ENCODE measurements around the gene PROCA1. TPM values are rescaled to one million over a fixed set of nuclear protein-coding genes. Genes with fewer than 3 reads are reported as not detected.
A peak's percentile ranks its signal among the peaks of the same experiment; 100 is the strongest.

Gene PROCA1, protein sequence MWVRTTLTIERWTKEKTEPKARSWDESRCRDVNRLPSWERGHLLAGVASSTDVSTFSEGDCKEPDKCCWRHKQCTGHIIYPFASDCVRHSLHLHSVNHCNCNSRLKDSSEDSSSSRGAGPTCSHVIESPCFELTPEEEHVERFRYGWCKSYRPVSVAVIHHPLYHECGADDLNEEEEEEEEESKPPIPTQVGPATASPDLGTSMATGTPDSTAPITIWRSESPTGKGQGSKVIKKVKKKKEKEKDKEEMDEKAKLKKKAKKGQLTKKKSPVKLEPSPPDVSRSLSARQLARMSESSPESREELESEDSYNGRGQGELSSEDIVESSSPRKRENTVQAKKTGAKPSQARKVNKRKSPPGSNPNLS
- total RNA-seq (3.4 TPM), polyA plus RNA-seq (ENCODE audit: insufficient read depth, low read depth, low replicate concordance) (3.5 TPM)
- long read RNA-seq, donor 1, result 0 reads
- long read RNA-seq, donor 2, partial matches to known transcripts, result 0 of 2 reads
- long read RNA-seq, donor 2, other reads (novel, unspliced or antisense), result 0 of 2 reads
- long read RNA-seq, donor 3, partial matches to known transcripts, result 3,385 of 3,544 reads
- long read RNA-seq, donor 3, other reads (novel, unspliced or antisense), result 159 of 3,544 reads
- long read RNA-seq, donor 4, partial matches to known transcripts, result 2,296 of 2,400 reads
- long read RNA-seq, donor 4, other reads (novel, unspliced or antisense), result 104 of 2,400 reads
- long read RNA-seq, donor 5, result 0 reads
- long read RNA-seq, donor 6, result 0 reads
- long read RNA-seq, donor 7, result 0 reads
- long read RNA-seq, donor 8, partial matches to known transcripts, result 0 of 1 reads
- long read RNA-seq, donor 8, other reads (novel, unspliced or antisense), result 0 of 1 reads
- long read RNA-seq, donor 9, partial matches to known transcripts, result 2,252 of 2,334 reads
- long read RNA-seq, donor 9, other reads (novel, unspliced or antisense), result 82 of 2,334 reads
- long read RNA-seq, donor 10, partial matches to known transcripts, result 0 of 2 reads
- long read RNA-seq, donor 10, other reads (novel, unspliced or antisense), result 0 of 2 reads

DNA sequence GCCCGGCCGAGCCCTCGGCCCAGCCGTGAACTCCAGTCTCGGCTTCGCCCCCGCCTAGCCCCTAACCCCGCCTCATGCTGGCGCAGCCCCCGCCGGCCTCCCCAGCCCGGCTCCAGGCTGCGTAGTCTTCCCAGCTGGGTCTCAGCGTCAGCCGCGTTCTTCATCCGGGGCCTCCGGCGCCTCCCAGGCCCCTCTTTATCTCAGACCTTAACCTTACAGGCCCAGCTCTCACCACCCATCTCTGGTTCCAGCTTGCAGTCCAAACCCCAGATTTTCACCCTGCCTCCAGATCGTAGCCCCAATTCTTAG lies at the start of gene PROCA1:
TSS of gene PROCA1 (minus strand) at position 166 of the 309 bp plus-strand sequence. CDS start 228 bp downstream, outside the sequence.
- Histone ChIP-seq H3K4me3 (ENCODE audit: low read length in 3 of 3) (peak within 1 kb of the TSS; percentile 47 to 78 (median 73)), H3K9me3 (ENCODE audit: control insufficient read depth in 2 of 3, insufficient read depth in 1 of 3, low read length in 3 of 3) (no peaks in the 10 kb centered on the region), H3K36me3 (ENCODE audit: control insufficient read depth in 2 of 3, insufficient read depth in 3 of 3, low read length in 3 of 3) (peaks cover 0 to 15% (median 5%) of the 10 kb centered on the region in 3 donors), H3K9ac (ENCODE audit: low read length in 3 of 3) (peak within 1 kb of the TSS; percentile 64 to 86 (median 65)), H3K4me1 (ENCODE audit: control insufficient read depth in 2 of 3, insufficient read depth in 2 of 3, low read depth in 1 of 3, low read length in 3 of 3) (peaks cover 4 to 12% (median 6%) of the 10 kb centered on the region in 3 donors), H3K27me3 (ENCODE audit: control insufficient read depth, insufficient read depth, low read length) (no peaks in the 10 kb centered on the region), H3K27ac (ENCODE audit: low read depth in 2 of 2, low read length in 2 of 2) (peak within 1 kb of the TSS; percentile 89 to 93)
- intact Hi-C loops (cut with DNase I), result no loop called here
- TF ChIP-seq, protein P1, sequence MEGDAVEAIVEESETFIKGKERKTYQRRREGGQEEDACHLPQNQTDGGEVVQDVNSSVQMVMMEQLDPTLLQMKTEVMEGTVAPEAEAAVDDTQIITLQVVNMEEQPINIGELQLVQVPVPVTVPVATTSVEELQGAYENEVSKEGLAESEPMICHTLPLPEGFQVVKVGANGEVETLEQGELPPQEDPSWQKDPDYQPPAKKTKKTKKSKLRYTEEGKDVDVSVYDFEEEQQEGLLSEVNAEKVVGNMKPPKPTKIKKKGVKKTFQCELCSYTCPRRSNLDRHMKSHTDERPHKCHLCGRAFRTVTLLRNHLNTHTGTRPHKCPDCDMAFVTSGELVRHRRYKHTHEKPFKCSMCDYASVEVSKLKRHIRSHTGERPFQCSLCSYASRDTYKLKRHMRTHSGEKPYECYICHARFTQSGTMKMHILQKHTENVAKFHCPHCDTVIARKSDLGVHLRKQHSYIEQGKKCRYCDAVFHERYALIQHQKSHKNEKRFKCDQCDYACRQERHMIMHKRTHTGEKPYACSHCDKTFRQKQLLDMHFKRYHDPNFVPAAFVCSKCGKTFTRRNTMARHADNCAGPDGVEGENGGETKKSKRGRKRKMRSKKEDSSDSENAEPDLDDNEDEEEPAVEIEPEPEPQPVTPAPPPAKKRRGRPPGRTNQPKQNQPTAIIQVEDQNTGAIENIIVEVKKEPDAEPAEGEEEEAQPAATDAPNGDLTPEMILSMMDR (IDR thresholded peaks at IDR 0.05; ENCODE audit: borderline replicate concordance, extremely low read depth, insufficient read depth), result no peak
- peak in 1 of 5 donors; percentile 90 for DNase-seq
- FAIRE-seq, result no peak

DNA sequence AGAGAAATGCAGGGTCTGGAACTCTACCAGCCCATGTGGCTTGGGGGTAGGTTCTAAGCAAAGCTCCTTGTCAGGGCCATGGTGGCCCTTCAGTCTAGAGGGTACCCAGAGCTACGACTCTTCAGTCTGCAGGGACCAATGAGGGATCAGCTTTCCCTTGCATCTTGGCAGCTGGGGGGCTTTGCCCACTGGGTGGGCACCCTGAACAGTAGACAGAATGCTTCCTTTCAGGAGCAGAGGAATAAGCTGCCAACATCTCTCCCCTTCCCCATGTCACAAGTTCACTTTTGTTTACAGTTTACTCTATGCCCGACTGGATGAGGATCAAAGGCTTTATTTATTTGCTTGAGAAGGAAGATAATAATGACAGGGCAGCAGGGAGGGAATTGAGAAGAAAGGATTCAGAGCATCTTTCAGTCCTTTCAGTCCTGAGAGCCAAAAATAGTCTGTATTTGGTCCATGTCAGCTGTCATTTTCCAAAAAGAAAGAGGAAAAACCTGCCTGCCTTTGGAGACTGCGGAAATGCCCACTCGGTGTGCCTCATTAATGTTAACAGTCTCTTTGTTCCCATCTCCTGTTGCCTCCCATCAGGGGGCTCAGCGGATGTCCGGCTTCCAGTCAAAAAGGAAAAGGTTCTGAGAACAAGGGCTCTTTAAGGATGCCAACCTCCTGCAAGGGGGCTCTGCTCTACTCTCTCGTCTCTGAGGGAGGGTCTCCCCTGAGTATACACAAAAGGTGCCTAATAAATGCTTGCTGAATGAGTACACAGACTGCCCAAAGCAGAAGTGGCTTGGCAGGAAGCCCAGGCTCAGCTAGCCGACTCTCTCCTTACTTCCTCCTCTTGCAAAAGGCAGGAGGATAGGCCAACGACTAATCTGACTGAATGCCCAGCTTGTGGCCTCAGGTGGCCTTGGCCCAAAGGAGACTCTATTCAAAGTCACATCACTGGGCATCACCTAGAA lies 49.2 kb upstream of the PROCA1 start:
- TF ChIP-seq, protein P1 (IDR thresholded peaks at IDR 0.05; ENCODE audit: borderline replicate concordance, extremely low read depth, insufficient read depth), result no peak
- DNase-seq, result peak in 3 of 5 donors; percentile 33 to 78 (median 45)
- no peak overlapping the region for H3K9ac ChIP-seq (ENCODE audit: low read length in 3 of 3)

DNA sequence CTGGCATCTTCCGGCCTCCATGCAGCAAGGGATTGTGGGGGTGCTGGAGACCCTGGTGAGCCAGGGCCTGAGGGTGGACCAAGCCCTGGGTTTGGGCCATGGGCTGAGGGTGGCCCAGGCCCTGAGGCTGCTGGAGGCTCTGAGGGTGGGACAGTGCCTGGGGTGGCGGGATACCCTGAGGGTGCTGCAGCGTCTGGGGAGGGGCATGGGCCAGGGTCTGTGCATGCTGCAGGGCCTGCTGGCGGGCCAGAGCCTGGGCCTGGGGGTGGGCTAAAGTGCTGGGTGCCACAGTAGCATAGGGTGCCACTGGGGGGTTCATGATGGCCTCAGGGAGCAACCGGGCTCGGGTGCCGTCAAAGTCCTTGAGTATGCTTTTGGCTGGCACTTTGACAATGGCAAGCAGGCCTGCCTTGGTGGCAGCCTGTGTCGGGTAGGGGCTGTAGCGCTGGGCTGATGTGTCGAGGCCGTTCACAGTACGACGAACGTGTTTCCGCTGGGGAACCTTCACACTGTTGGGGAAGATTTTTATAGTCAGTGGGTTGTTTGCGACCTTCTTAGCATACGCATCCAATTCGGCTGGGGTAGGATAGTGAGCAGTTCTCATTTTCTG lies 47.7 kb upstream of the PROCA1 start:
- Histone ChIP-seq H3K36me3 (ENCODE audit: control insufficient read depth in 2 of 3, insufficient read depth in 3 of 3, low read length in 3 of 3) (peaks cover 0 to 24% (median 18%) of the 10 kb centered on the region in 3 donors), H3K27me3 (ENCODE audit: control insufficient read depth, insufficient read depth, low read length) (no peaks in the 10 kb centered on the region), H3K9ac (ENCODE audit: low read length in 3 of 3) (no peak overlapping the region), H3K27ac (ENCODE audit: low read depth in 2 of 2, low read length in 2 of 2) (no peak overlapping the region), H3K4me3 (ENCODE audit: low read length in 3 of 3) (no peak overlapping the region), H3K4me1 (ENCODE audit: control insufficient read depth in 2 of 3, insufficient read depth in 2 of 3, low read depth in 1 of 3, low read length in 3 of 3) (peaks cover 0 to 5% (median 0%) of the 10 kb centered on the region in 3 donors), H3K9me3 (ENCODE audit: control insufficient read depth in 2 of 3, insufficient read depth in 1 of 3, low read length in 3 of 3) (no peaks in the 10 kb centered on the region)
- FAIRE-seq (no peak), DNase-seq (peak in 1 of 5 donors; percentile 69)
- TF ChIP-seq, protein P1 (IDR thresholded peaks at IDR 0.05; ENCODE audit: borderline replicate concordance, extremely low read depth, insufficient read depth), result no peak
- intact Hi-C loops (cut with DNase I), result no loop called here

More for the DNA sequence above, 49.2 kb upstream of the PROCA1 start:
- peaks cover 0 to 21% (median 19%) of the 10 kb centered on the region in 3 donors for H3K36me3 ChIP-seq (ENCODE audit: control insufficient read depth in 2 of 3, insufficient read depth in 3 of 3, low read length in 3 of 3)
- no peaks in the 10 kb centered on the region for H3K27me3 ChIP-seq (ENCODE audit: control insufficient read depth, insufficient read depth, low read length)
- no peak overlapping the region for H3K4me3 ChIP-seq (ENCODE audit: low read length in 3 of 3)
- no peak for FAIRE-seq
- intact Hi-C loops (cut with DNase I), result loop anchor here (5.0 kb wide), 1 partner anchor 156 kb away; no protein-coding TSS in a partner anchor
- no peak overlapping the region for H3K27ac ChIP-seq (ENCODE audit: low read depth in 2 of 2, low read length in 2 of 2)
- H3K4me1 ChIP-seq (ENCODE audit: control insufficient read depth in 2 of 3, insufficient read depth in 2 of 3, low read depth in 1 of 3, low read length in 3 of 3), result peaks cover 0 to 5% (median 0%) of the 10 kb centered on the region in 3 donors
- no peaks in the 10 kb centered on the region for H3K9me3 ChIP-seq (ENCODE audit: control insufficient read depth in 2 of 3, insufficient read depth in 1 of 3, low read length in 3 of 3)
